HCT116 (cell line): ENCODE results near the gene CD244.

ENCODE experiments used
- EZH2phosphoT487 ChIP-seq: fragments of 200-600 bp; IDR thresholded peaks from 2 replicates; pipeline ENCODE4 v1.6.1; 2018; ENCODE audit warnings: antibody characterized with exemption, borderline replicate concordance
- POLR2A ChIP-seq: IDR thresholded peaks from 2 replicates; pipeline ENCODE4 v1.7.0; 2011; ENCODE audit warnings: borderline replicate concordance; ENCODE audit not compliant: insufficient read depth, insufficient read length; ENCODE audit errors: extremely low read depth
- POLR2AphosphoS5 ChIP-seq: IDR thresholded peaks from 2 replicates; pipeline ENCODE4 v1.6.1; 2011; ENCODE audit warnings: mild to moderate bottlenecking, low read depth, low read length, moderate library complexity
- SP1 ChIP-seq: IDR thresholded peaks from 2 replicates; pipeline ENCODE4 v1.6.1; 2012; ENCODE audit warnings: low read depth
- TF ChIP-seq, protein P1 (sequence below), 3 experiments: fragments of 200-600 bp in 1 of 3; sonication (generic) in 1 of 3; IDR thresholded peaks in 2 of 3; conservative IDR thresholded peaks in 1 of 3; 2 replicates each; pipeline ENCODE4 v1.5.1; 2012 to 2017; ENCODE audit warnings: low read depth in 2 of 3, low read length in 2 of 3, antibody characterized with exemption in 1 of 3, borderline replicate concordance in 1 of 3, control low read depth in 1 of 3, mild to moderate bottlenecking in 1 of 3, mixed read lengths in 1 of 3, mixed run types in 1 of 3, moderate library complexity in 1 of 3; ENCODE audit not compliant: insufficient read depth in 1 of 3
- TF ChIP-seq, protein P2 (sequence below): IDR thresholded peaks from 2 replicates; pipeline ENCODE4 v1.6.1; 2012

DNA sequence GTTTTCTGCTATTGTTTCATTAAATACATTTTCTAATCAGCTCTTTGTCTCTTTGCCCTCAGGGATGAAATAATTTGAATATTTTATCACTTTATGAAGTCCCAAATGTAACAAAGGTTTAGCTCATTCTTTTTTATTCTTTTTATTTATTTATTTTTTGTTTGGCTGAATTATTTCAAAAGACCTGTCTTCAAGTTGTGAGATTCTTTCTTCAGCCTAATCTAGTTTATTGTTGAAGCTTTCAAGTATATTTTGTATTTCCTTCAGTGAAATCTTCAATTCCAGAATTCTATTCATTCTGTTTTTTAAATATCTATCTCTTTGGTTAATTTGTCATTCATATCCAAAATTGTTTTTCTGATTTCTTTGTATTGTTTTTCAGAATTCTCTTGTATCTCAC, 55.9 kb downstream of the CD244 start:
- TF ChIP-seq SP1 (no peak), POLR2AphosphoS5 (no peak), POLR2A (no peak), EZH2phosphoT487 (no peak)
- TF ChIP-seq, protein P1, sequence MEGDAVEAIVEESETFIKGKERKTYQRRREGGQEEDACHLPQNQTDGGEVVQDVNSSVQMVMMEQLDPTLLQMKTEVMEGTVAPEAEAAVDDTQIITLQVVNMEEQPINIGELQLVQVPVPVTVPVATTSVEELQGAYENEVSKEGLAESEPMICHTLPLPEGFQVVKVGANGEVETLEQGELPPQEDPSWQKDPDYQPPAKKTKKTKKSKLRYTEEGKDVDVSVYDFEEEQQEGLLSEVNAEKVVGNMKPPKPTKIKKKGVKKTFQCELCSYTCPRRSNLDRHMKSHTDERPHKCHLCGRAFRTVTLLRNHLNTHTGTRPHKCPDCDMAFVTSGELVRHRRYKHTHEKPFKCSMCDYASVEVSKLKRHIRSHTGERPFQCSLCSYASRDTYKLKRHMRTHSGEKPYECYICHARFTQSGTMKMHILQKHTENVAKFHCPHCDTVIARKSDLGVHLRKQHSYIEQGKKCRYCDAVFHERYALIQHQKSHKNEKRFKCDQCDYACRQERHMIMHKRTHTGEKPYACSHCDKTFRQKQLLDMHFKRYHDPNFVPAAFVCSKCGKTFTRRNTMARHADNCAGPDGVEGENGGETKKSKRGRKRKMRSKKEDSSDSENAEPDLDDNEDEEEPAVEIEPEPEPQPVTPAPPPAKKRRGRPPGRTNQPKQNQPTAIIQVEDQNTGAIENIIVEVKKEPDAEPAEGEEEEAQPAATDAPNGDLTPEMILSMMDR (IDR thresholded peaks at IDR 0.05 in 2 of 3, conservative IDR thresholded peaks at IDR 0.05 in 1 of 3; ENCODE audit: borderline replicate concordance in 1 of 3, insufficient read depth in 1 of 3, low read depth in 2 of 3, low read length in 2 of 3): no peak
- TF ChIP-seq, protein P2, sequence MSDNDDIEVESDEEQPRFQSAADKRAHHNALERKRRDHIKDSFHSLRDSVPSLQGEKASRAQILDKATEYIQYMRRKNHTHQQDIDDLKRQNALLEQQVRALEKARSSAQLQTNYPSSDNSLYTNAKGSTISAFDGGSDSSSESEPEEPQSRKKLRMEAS: no peak
